ENCODE data around the gene DET1.

The DET1 gene

DNA sequence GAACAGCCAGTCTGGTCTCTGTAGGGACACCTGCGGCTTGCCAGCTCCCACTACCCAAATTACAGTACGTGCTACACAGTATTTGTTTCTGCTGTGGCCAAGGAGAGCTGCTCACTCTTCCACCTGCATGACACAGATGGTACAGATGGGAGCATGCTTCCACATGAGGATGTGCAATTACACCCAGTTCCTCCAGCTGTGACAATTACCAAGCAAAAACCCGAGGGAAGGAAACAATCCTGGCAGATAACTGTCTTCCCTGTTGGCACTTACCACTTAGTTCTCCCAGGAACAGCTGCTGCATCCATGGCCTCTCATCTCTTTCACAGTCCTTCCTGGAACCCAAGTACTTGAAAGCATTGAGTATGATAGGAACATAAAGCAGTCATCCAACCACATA, 34.4 kb downstream of the DET1 start:
- H3K9me2 ChIP-seq (replicated peaks; ENCODE audit: low read depth, low read length): no peaks in the 10 kb centered on the region
- TF ChIP-seq, protein P1, sequence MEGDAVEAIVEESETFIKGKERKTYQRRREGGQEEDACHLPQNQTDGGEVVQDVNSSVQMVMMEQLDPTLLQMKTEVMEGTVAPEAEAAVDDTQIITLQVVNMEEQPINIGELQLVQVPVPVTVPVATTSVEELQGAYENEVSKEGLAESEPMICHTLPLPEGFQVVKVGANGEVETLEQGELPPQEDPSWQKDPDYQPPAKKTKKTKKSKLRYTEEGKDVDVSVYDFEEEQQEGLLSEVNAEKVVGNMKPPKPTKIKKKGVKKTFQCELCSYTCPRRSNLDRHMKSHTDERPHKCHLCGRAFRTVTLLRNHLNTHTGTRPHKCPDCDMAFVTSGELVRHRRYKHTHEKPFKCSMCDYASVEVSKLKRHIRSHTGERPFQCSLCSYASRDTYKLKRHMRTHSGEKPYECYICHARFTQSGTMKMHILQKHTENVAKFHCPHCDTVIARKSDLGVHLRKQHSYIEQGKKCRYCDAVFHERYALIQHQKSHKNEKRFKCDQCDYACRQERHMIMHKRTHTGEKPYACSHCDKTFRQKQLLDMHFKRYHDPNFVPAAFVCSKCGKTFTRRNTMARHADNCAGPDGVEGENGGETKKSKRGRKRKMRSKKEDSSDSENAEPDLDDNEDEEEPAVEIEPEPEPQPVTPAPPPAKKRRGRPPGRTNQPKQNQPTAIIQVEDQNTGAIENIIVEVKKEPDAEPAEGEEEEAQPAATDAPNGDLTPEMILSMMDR (conservative IDR thresholded peaks at IDR 0.05; ENCODE audit: low read length): no peak
- no peak for TF ChIP-seq EZH2phosphoT487 (IDR thresholded peaks at IDR 0.05; ENCODE audit: borderline replicate concordance)
- no peaks in the 10 kb centered on the region for H3K36me3 ChIP-seq (ENCODE audit: insufficient read depth, low read length)
- H3K27me3 ChIP-seq (ENCODE audit: insufficient read depth, low read length, poor library complexity, severe bottlenecking): no peaks in the 10 kb centered on the region
- no peak overlapping the region for H2AFZ ChIP-seq (ENCODE audit: low read length)
- H3F3A ChIP-seq (ENCODE audit: low read depth): no peaks in the 10 kb centered on the region
- no peaks in the 10 kb centered on the region for H3K4me1 ChIP-seq (ENCODE audit: insufficient read depth, low read length, poor library complexity, severe bottlenecking)
- H3K4me2 ChIP-seq (ENCODE audit: low read depth, low read length, poor library complexity, severe bottlenecking): no peak overlapping the region
- H3K9ac ChIP-seq (ENCODE audit: low read depth, low read length, poor library complexity, severe bottlenecking): no peak overlapping the region
- no peaks in the 10 kb centered on the region for H4K20me1 ChIP-seq (ENCODE audit: insufficient read depth, low read length, poor library complexity, severe bottlenecking)
- H3K79me2 ChIP-seq (ENCODE audit: insufficient read depth, low read length): no peaks in the 10 kb centered on the region
- H3K4me3 ChIP-seq (ENCODE audit: low read length, poor library complexity, severe bottlenecking): no peak overlapping the region
- no peaks in the 10 kb centered on the region for H3K9me3 ChIP-seq (ENCODE audit: insufficient read depth, low read depth, low read length)

DNA sequence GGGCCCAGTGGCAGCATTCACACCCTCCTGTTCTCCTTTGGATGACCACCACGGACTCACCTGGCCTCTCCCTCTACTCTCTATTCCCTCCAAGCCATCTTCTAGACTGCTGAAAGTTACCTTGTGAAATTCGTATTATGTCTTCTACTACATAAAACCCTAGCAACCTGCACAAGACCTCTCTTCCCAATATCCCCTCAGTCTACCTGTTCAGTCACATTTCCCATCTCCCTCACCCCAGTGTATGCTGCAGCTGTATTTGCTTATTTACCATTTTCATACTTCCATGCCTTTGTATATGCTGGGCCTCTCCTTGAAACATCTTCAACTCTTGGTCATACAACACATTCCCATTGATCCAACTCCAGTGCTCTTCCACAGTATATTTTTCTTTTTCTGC, 35.3 kb downstream of the DET1 start:
- Histone ChIP-seq H3K9me2 (replicated peaks; ENCODE audit: low read depth, low read length) (no peaks in the 10 kb centered on the region), H3K4me2 (ENCODE audit: low read depth, low read length, poor library complexity, severe bottlenecking) (no peak overlapping the region), H3K4me3 (ENCODE audit: low read length, poor library complexity, severe bottlenecking) (no peak overlapping the region), H3K9ac (ENCODE audit: low read depth, low read length, poor library complexity, severe bottlenecking) (no peak overlapping the region), H3K27me3 (ENCODE audit: insufficient read depth, low read length, poor library complexity, severe bottlenecking) (no peaks in the 10 kb centered on the region), H4K20me1 (ENCODE audit: insufficient read depth, low read length, poor library complexity, severe bottlenecking) (no peaks in the 10 kb centered on the region), H3K4me1 (ENCODE audit: insufficient read depth, low read length, poor library complexity, severe bottlenecking) (no peaks in the 10 kb centered on the region), H2AFZ (ENCODE audit: low read length) (no peak overlapping the region), H3F3A (ENCODE audit: low read depth) (no peaks in the 10 kb centered on the region), H3K79me2 (ENCODE audit: insufficient read depth, low read length) (no peaks in the 10 kb centered on the region), H3K36me3 (ENCODE audit: insufficient read depth, low read length) (no peaks in the 10 kb centered on the region), H3K9me3 (ENCODE audit: insufficient read depth, low read depth, low read length) (no peaks in the 10 kb centered on the region)
- TF ChIP-seq, protein P1 (conservative IDR thresholded peaks at IDR 0.05; ENCODE audit: low read length): no peak
- TF ChIP-seq EZH2phosphoT487 (IDR thresholded peaks at IDR 0.05; ENCODE audit: borderline replicate concordance): no peak

DNA sequence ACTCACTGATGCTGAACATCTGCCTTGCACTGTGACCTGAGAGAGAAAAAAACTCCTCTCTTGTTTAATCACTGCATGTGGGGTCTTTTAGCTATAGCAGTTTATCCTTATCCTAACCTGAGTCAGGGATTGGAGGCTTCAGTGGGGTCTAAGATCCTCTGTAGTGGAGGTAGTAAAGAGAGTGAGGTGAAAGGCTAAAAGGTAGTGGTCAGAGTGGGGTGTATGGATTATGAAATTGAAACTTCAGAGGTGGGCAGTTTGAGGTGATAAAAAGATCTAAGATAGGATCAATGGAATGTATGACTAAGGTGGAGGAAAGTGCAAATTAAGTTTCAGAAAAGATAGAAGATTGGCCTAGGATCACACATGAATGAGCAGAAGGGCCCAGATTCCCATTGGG, 36.5 kb downstream of the DET1 start:
- TF ChIP-seq, protein P1 (conservative IDR thresholded peaks at IDR 0.05; ENCODE audit: low read length): no peak
- no peak for TF ChIP-seq EZH2phosphoT487 (IDR thresholded peaks at IDR 0.05; ENCODE audit: borderline replicate concordance)
- Histone ChIP-seq H2AFZ (ENCODE audit: low read length) (no peak overlapping the region), H3K79me2 (ENCODE audit: insufficient read depth, low read length) (no peaks in the 10 kb centered on the region)

More for the DNA sequence above, 36.5 kb downstream of the DET1 start:
- no peak overlapping the region for H3K4me2 ChIP-seq (ENCODE audit: low read depth, low read length, poor library complexity, severe bottlenecking)
- no peak overlapping the region for H3K4me3 ChIP-seq (ENCODE audit: low read length, poor library complexity, severe bottlenecking)
- H3K4me1 ChIP-seq (ENCODE audit: insufficient read depth, low read length, poor library complexity, severe bottlenecking): no peaks in the 10 kb centered on the region
- H3K27me3 ChIP-seq (ENCODE audit: insufficient read depth, low read length, poor library complexity, severe bottlenecking): no peaks in the 10 kb centered on the region
- H4K20me1 ChIP-seq (ENCODE audit: insufficient read depth, low read length, poor library complexity, severe bottlenecking): no peaks in the 10 kb centered on the region
- H3K36me3 ChIP-seq (ENCODE audit: insufficient read depth, low read length): no peaks in the 10 kb centered on the region
- H3K9me2 ChIP-seq (replicated peaks; ENCODE audit: low read depth, low read length): no peaks in the 10 kb centered on the region
- no peaks in the 10 kb centered on the region for H3F3A ChIP-seq (ENCODE audit: low read depth)
- no peak overlapping the region for H3K9ac ChIP-seq (ENCODE audit: low read depth, low read length, poor library complexity, severe bottlenecking)
- H3K9me3 ChIP-seq (ENCODE audit: insufficient read depth, low read depth, low read length): no peaks in the 10 kb centered on the region
